ENCODE results near the gene ETFB.

- TF ChIP-seq CTCF (IDR thresholded peaks at IDR 0.05): no peak
- TF ChIP-seq POLR2A (IDR thresholded peaks at IDR 0.05): no peak
- TF ChIP-seq POLR2AphosphoS5 (IDR thresholded peaks at IDR 0.05; ENCODE audit: insufficient read depth in 1 of 2, low read depth in 1 of 2): no peak
Measured at GRCh38 chr19:51392701-51393100, 26.5 kb upstream of the ETFB start.

Data from vagina (tissue), 2 donors.